Sigmoid colon (tissue), 4 donors: ENCODE results near the gene RPL23.
A peak's percentile ranks its signal among the peaks of the same experiment; 100 is the strongest.

Source experiments
- CTCF ChIP-seq, 4 experiments: fragments of 450-650 bp in 3 of 4; fragments of 200-600 bp in 1 of 4; IDR thresholded peaks; one replicate each; pipeline ENCODE4 v1.5.1; 2016 to 2019; ENCODE audit warnings: antibody characterized with exemption in 4 of 4, mild to moderate bottlenecking in 3 of 4, moderate library complexity in 2 of 4
- EP300 ChIP-seq, 4 donors: sonication (generic); formaldehyde crosslinking; IDR thresholded peaks; one replicate each; pipeline ENCODE4 v1.6.1; 2017; ENCODE audit warnings: antibody characterized with exemption in 4 of 4
- POLR2A ChIP-seq, 2 donors: fragments of 450-650 bp; IDR thresholded peaks; one replicate each; pipeline ENCODE4 v1.6.1; 2016; ENCODE audit warnings: antibody characterized with exemption in 2 of 2, mild to moderate bottlenecking in 2 of 2, moderate library complexity in 2 of 2
- POLR2AphosphoS5 ChIP-seq, 4 donors: sonication (generic); formaldehyde crosslinking; IDR thresholded peaks; one replicate each; pipeline ENCODE4 v1.6.1; 2017; ENCODE audit warnings: antibody characterized with exemption in 4 of 4

GRCh38 chr17:38798614-38799500 is 54.7 kb downstream of the RPL23 start:
- TF ChIP-seq CTCF (IDR thresholded peaks at IDR 0.05), result no peak
- TF ChIP-seq POLR2A (IDR thresholded peaks at IDR 0.05), result no peak
- TF ChIP-seq EP300 (IDR thresholded peaks at IDR 0.05), result no peak
- peak in 2 of 4 donors; percentile 13 to 26 for TF ChIP-seq POLR2AphosphoS5 (IDR thresholded peaks at IDR 0.05)
